Thoracic aorta (tissue), 2 donors: ENCODE measurements around the gene SCN4B. TPM values are rescaled to one million over a fixed set of nuclear protein-coding genes. Genes with fewer than 3 reads are reported as not detected.

ENCODE experiments used
- ATAC-seq: fragments of 150-250 bp; one replicate; pipeline ENCODE4 v1.8.0; 2017; ENCODE audit warnings: low read depth; ENCODE audit not compliant: insufficient number of reproducible peaks, low FRiP score
- DNase-seq: peaks from one replicate; pipeline ENCODE4 v3.0.0-alpha.2; 2020; ENCODE audit warnings: low spot score
- H3K27ac ChIP-seq, 2 donors: fragments of 200-600 bp; sonication (generic); 1 replicate in 1 of 2; 2 replicates in 1 of 2; pipeline ENCODE4 v1.5.1; 2016; ENCODE audit warnings: mild to moderate bottlenecking in 2 of 2, moderate library complexity in 2 of 2
- H3K27me3 ChIP-seq: fragments of 200-600 bp; sonication (generic); replicated peaks from 2 replicates; pipeline ENCODE4 v1.6.0; 2016; ENCODE audit warnings: mild to moderate bottlenecking; ENCODE audit not compliant: insufficient read depth
- H3K36me3 ChIP-seq: fragments of 200-600 bp; sonication (generic); one replicate; pipeline ENCODE4 v1.5.1; 2016
- H3K4me1 ChIP-seq, 2 donors: fragments of 200-600 bp; sonication (generic); 1 replicate in 1 of 2; 2 replicates in 1 of 2; pipeline versions ENCODE4 v1.5.1 to v1.6.0; 2016; ENCODE audit warnings: low read depth in 2 of 2, mild to moderate bottlenecking in 1 of 2; ENCODE audit not compliant: control insufficient read depth in 1 of 2
- H3K4me3 ChIP-seq: fragments of 200-600 bp; sonication (generic); 2 replicates; pipeline ENCODE4 v1.5.1; 2016; ENCODE audit warnings: mild to moderate bottlenecking
- H3K9me3 ChIP-seq: fragments of 200-600 bp; sonication (generic); 2 replicates; pipeline ENCODE4 v1.5.1; 2016
- total RNA-seq, 2 donors: library from RNA; depleted of rRNA; stranded (reverse); fragments of >200 nt; gene quantifications; one replicate each; pipeline versions ENCODE4 v1.1.0 to v1.2.3, GENCODE V29; 2016
- TF ChIP-seq, protein P1 (sequence below): fragments of 200-600 bp; sonication (generic); IDR thresholded peaks from one replicate; pipeline ENCODE4 v1.5.1; 2019; ENCODE audit warnings: antibody characterized with exemption

Gene SCN4B
- total RNA-seq, 2 donors from 2014 or later: 2.0 to 2.4 TPM

DNA sequence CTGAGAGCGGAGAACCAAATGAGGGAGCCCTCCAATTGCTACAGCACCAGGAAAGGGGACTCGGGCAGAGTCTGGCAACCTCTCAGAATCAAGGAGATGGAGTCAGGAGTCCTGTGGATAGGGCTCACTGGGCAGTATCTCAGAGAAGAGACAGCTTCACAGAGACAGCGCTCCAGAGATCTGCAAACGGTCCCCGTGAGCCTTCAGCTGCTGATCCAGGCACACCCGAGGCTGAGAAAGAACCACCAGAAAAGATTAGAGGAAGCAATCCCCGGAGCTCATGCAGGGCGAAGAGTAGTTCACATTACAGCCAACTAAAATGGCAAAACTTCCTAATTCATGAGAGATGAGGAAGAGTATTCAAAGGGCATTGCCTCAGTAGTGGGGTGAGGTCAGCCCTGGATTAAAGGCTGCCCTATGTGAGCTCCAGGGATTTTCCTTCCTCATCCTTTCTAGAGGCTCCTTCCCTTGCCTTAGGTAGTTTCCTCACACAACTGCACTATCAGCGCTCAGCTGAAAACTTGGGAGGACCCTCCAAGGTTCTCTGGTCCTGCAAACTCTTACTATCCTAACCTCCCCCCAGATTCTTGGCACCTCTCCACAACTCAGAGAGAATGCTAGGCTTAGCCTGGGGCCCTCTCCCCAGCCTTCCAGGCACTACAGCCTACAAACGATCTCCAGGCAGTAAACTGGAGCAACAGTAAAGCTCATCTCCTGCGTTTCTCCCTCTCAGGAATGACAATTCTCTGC, 23.7 kb downstream of the SCN4B start:
- no peaks in the 10 kb centered on the region for H3K36me3 ChIP-seq
- no peaks in the 10 kb centered on the region for H3K9me3 ChIP-seq
- ATAC-seq (no peak), DNase-seq (no peak)
- H3K4me3 ChIP-seq: no peak overlapping the region
- H3K4me1 ChIP-seq: no peaks in the 10 kb centered on the region
- TF ChIP-seq, protein P1, sequence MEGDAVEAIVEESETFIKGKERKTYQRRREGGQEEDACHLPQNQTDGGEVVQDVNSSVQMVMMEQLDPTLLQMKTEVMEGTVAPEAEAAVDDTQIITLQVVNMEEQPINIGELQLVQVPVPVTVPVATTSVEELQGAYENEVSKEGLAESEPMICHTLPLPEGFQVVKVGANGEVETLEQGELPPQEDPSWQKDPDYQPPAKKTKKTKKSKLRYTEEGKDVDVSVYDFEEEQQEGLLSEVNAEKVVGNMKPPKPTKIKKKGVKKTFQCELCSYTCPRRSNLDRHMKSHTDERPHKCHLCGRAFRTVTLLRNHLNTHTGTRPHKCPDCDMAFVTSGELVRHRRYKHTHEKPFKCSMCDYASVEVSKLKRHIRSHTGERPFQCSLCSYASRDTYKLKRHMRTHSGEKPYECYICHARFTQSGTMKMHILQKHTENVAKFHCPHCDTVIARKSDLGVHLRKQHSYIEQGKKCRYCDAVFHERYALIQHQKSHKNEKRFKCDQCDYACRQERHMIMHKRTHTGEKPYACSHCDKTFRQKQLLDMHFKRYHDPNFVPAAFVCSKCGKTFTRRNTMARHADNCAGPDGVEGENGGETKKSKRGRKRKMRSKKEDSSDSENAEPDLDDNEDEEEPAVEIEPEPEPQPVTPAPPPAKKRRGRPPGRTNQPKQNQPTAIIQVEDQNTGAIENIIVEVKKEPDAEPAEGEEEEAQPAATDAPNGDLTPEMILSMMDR: no peak
- no peaks in the 10 kb centered on the region for H3K27me3 ChIP-seq
- no peak overlapping the region for H3K27ac ChIP-seq

DNA sequence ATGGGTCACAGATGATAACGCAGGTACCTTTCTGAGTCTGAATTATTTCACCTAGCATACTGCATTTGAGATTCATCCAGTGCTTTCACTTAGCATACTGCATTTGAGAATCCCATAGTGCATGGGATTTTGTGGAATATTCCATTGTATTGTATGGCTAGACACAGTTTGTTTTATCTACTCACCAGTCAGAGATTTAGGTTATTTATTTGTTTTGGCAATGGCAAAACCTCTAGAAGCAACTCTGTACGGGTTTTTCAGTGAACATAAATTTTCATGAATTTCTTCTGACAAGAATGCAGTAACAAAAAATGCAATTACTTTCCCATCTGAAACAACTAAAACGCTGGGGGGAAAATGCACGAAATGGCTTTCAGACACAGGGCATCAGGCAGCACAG, 24.3 kb downstream of the SCN4B start:
- Histone ChIP-seq H3K27ac (no peak overlapping the region), H3K27me3 (no peaks in the 10 kb centered on the region), H3K36me3 (no peaks in the 10 kb centered on the region), H3K9me3 (no peaks in the 10 kb centered on the region), H3K4me1 (no peaks in the 10 kb centered on the region), H3K4me3 (no peak overlapping the region)
- TF ChIP-seq, protein P1: no peak
- no peak for DNase-seq
- no peak for ATAC-seq

DNA sequence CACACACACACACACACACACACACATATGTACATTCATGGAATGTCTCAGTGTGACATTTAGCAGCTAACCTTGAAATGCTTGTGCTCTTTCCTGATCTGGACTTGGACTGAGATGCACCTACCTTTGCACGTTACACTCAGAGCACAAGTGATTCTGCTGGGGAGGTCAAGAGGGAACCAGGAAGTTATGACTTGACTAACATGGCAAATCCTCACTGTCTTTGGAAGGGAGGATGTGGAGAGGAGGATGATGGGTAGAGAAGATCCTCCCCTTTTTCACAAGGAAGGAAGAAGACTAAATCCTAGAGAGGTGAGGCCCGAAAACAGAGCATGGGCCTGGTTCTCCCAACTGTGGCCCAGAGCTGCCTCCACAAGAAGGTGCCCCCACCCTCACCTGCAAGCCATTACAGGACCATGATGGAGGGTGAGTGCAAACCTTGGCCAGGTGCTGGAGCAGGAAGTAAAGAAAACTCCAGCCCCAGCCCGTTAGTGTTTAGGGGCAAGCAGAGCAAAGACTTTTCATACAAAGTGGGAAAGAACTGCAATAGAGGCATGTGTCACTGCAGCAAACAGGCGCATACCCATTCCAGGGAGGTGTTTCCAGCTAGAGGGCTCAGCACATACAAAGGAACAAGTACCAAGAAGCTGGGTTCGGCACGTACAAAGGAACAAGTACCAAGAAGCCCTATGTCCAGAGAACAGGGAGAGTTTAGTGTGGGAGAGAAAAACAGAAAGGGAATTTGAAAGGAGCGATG, 26.4 kb downstream of the SCN4B start:
- no peaks in the 10 kb centered on the region for H3K9me3 ChIP-seq
- TF ChIP-seq, protein P1: no peak
- DNase-seq: no peak

DNA sequence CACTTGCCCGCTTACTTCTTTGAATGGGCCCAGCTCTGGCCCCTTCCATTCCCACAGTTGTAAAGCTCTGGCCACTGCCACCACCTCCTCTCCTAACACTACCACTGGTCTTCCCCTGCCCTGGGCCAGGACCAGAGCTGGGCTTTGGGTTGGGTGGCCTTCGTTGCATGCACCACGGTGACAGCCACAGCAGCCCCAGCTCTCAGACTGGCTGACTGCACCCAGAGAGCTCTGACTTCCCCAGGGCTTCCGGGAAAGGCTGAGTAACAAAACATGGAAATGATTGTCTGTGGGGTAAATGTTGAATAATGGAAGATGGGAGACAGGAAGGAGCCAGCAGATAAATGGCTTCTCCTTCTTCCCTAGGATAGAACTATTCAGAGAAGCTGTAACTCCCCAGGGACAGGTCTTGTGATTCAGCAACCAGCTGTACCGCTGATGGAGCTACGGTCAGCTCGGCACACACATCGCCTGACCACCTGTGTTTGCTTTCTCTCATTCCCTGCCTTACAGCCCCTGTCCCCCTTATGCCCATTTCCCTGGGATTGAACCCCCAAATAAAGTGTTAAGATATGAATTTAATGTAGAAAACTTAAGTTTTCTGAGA, 27.6 kb downstream of the SCN4B start:
- Histone ChIP-seq H3K9me3 (no peaks in the 10 kb centered on the region), H3K27ac (no peak overlapping the region), H3K36me3 (no peaks in the 10 kb centered on the region), H3K27me3 (no peaks in the 10 kb centered on the region), H3K4me3 (no peak overlapping the region), H3K4me1 (no peaks in the 10 kb centered on the region)
- DNase-seq (no peak), ATAC-seq (no peak)
- TF ChIP-seq, protein P1: no peak

More for the DNA sequence above, 26.4 kb downstream of the SCN4B start:
- no peaks in the 10 kb centered on the region for H3K36me3 ChIP-seq
- no peak overlapping the region for H3K4me3 ChIP-seq
- no peak for ATAC-seq
- no peaks in the 10 kb centered on the region for H3K4me1 ChIP-seq
- no peak overlapping the region for H3K27ac ChIP-seq
- no peaks in the 10 kb centered on the region for H3K27me3 ChIP-seq

DNA sequence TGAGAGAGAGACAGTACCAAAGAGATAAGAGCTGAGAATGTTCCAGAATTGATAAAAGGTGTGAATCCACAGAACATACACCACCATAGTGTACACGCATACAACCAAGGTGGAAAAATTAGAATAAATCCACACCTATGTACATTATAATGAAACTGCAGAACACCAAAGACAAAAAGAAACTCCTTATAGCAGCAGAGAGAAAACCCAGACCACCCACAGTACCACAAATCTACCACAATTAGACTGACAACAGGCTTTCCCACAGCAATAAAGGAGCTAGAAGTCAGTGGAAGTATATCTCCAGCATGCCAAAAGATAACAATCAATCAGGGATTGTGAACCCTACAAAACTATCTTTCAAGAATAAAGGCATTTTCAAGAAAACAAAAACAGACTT, 31.8 kb downstream of the SCN4B start:
- ATAC-seq (no peak), DNase-seq (no peak)
- H3K4me3 ChIP-seq: no peak overlapping the region
- no peaks in the 10 kb centered on the region for H3K36me3 ChIP-seq
- H3K9me3 ChIP-seq: no peaks in the 10 kb centered on the region
- no peaks in the 10 kb centered on the region for H3K4me1 ChIP-seq
- TF ChIP-seq, protein P1: no peak
- H3K27me3 ChIP-seq: no peaks in the 10 kb centered on the region
- no peak overlapping the region for H3K27ac ChIP-seq
